ENCODE measurements around the gene UBE3C.

The UBE3C gene

GRCh38 chr7:157204134-157204533 lies 65.4 kb downstream of the UBE3C start:
- 94 to 97% methylated on average over 2 to 5 of the region's 5 CpGs for WGBS, 2 experiments (ENCODE audit: insufficient coverage in 2 of 2)
- no peak overlapping the region for H3K4me3 ChIP-seq (ENCODE audit: extremely low read depth, insufficient read depth, low read length, poor library complexity, severe bottlenecking)
- H3K9me3 ChIP-seq (ENCODE audit: control insufficient read depth, low read length) = no peaks in the 10 kb centered on the region
- H3K27ac ChIP-seq (ENCODE audit: low read depth, low read length, severe bottlenecking) = no peak overlapping the region
- H3K4me1 ChIP-seq (ENCODE audit: control insufficient read depth, insufficient read depth, low read length, poor library complexity, severe bottlenecking) = no peaks in the 10 kb centered on the region
- peaks cover 74% of the 10 kb centered on the region for H3K36me3 ChIP-seq (ENCODE audit: control insufficient read depth, insufficient read depth, low read length)

- WGBS, 2 experiments (ENCODE audit: insufficient coverage in 2 of 2) = 93 to 100% methylated on average over 2 of the region's 2 CpGs
- Histone ChIP-seq H3K36me3 (ENCODE audit: control insufficient read depth, insufficient read depth, low read length) (peaks cover 79% of the 10 kb centered on the region), H3K9me3 (ENCODE audit: control insufficient read depth, low read length) (no peaks in the 10 kb centered on the region), H3K27ac (ENCODE audit: low read depth, low read length, severe bottlenecking) (no peak overlapping the region), H3K4me3 (ENCODE audit: extremely low read depth, insufficient read depth, low read length, poor library complexity, severe bottlenecking) (no peak overlapping the region), H3K4me1 (ENCODE audit: control insufficient read depth, insufficient read depth, low read length, poor library complexity, severe bottlenecking) (no peaks in the 10 kb centered on the region)
Observed at GRCh38 chr7:157205438-157205837, 66.7 kb downstream of the UBE3C start.

GRCh38 chr7:157208571-157209413 lies 70.1 kb downstream of the UBE3C start:
- Histone ChIP-seq H3K36me3 (ENCODE audit: control insufficient read depth, insufficient read depth, low read length) (peaks cover 77% of the 10 kb centered on the region), H3K4me1 (ENCODE audit: control insufficient read depth, insufficient read depth, low read length, poor library complexity, severe bottlenecking) (no peaks in the 10 kb centered on the region), H3K4me3 (ENCODE audit: extremely low read depth, insufficient read depth, low read length, poor library complexity, severe bottlenecking) (no peak overlapping the region), H3K27ac (ENCODE audit: low read depth, low read length, severe bottlenecking) (no peak overlapping the region), H3K9me3 (ENCODE audit: control insufficient read depth, low read length) (no peaks in the 10 kb centered on the region)
- WGBS, 2 experiments (ENCODE audit: insufficient coverage in 2 of 2) = 98% methylated on average over 5 to 7 of the region's 10 CpGs

- no peak overlapping the region for H3K27ac ChIP-seq (ENCODE audit: low read depth, low read length, severe bottlenecking)
- H3K9me3 ChIP-seq (ENCODE audit: control insufficient read depth, low read length) = no peaks in the 10 kb centered on the region
- WGBS, 2 experiments (ENCODE audit: insufficient coverage in 2 of 2) = 97 to 100% methylated on average over 1 to 4 of the region's 5 CpGs
- peaks cover 64% of the 10 kb centered on the region for H3K36me3 ChIP-seq (ENCODE audit: control insufficient read depth, insufficient read depth, low read length)
- no peaks in the 10 kb centered on the region for H3K4me1 ChIP-seq (ENCODE audit: control insufficient read depth, insufficient read depth, low read length, poor library complexity, severe bottlenecking)
- no peak overlapping the region for H3K4me3 ChIP-seq (ENCODE audit: extremely low read depth, insufficient read depth, low read length, poor library complexity, severe bottlenecking)
Observed at GRCh38 chr7:157210682-157211081, 72.0 kb downstream of the UBE3C start.

GRCh38 chr7:157211690-157212089 lies 73.0 kb downstream of the UBE3C start:
- Histone ChIP-seq H3K4me3 (ENCODE audit: extremely low read depth, insufficient read depth, low read length, poor library complexity, severe bottlenecking) (no peak overlapping the region), H3K36me3 (ENCODE audit: control insufficient read depth, insufficient read depth, low read length) (peaks cover 62% of the 10 kb centered on the region), H3K27ac (ENCODE audit: low read depth, low read length, severe bottlenecking) (no peak overlapping the region), H3K4me1 (ENCODE audit: control insufficient read depth, insufficient read depth, low read length, poor library complexity, severe bottlenecking) (no peaks in the 10 kb centered on the region), H3K9me3 (ENCODE audit: control insufficient read depth, low read length) (no peaks in the 10 kb centered on the region)
- WGBS, 2 experiments (ENCODE audit: insufficient coverage in 2 of 2) = 92 to 95% methylated on average over 3 to 4 of the region's 5 CpGs

GRCh38 chr7:157219154-157219553 lies 80.4 kb downstream of the UBE3C start:
- Histone ChIP-seq H3K4me3 (ENCODE audit: extremely low read depth, insufficient read depth, low read length, poor library complexity, severe bottlenecking) (no peak overlapping the region), H3K27ac (ENCODE audit: low read depth, low read length, severe bottlenecking) (no peak overlapping the region), H3K4me1 (ENCODE audit: control insufficient read depth, insufficient read depth, low read length, poor library complexity, severe bottlenecking) (no peaks in the 10 kb centered on the region), H3K36me3 (ENCODE audit: control insufficient read depth, insufficient read depth, low read length) (peaks cover 76% of the 10 kb centered on the region), H3K9me3 (ENCODE audit: control insufficient read depth, low read length) (no peaks in the 10 kb centered on the region)
- WGBS, 2 experiments (ENCODE audit: insufficient coverage in 2 of 2) = no CpG with 5 or more reads among the region's 5 CpGs

- H3K4me3 ChIP-seq (ENCODE audit: extremely low read depth, insufficient read depth, low read length, poor library complexity, severe bottlenecking) = no peak overlapping the region
- 90 to 97% methylated on average over 5 to 7 of the region's 8 CpGs for WGBS, 2 experiments (ENCODE audit: insufficient coverage in 2 of 2)
- no peak overlapping the region for H3K27ac ChIP-seq (ENCODE audit: low read depth, low read length, severe bottlenecking)
- no peaks in the 10 kb centered on the region for H3K9me3 ChIP-seq (ENCODE audit: control insufficient read depth, low read length)
- no peaks in the 10 kb centered on the region for H3K4me1 ChIP-seq (ENCODE audit: control insufficient read depth, insufficient read depth, low read length, poor library complexity, severe bottlenecking)
- H3K36me3 ChIP-seq (ENCODE audit: control insufficient read depth, insufficient read depth, low read length) = peaks cover 83% of the 10 kb centered on the region
Observed at GRCh38 chr7:157220916-157221569, 82.3 kb downstream of the UBE3C start.

GRCh38 chr7:157222687-157223086 lies 84.0 kb downstream of the UBE3C start:
- WGBS, 2 experiments (ENCODE audit: insufficient coverage in 2 of 2) = 95 to 98% methylated on average over 5 to 9 of the region's 10 CpGs
- no peaks in the 10 kb centered on the region for H3K9me3 ChIP-seq (ENCODE audit: control insufficient read depth, low read length)
- H3K27ac ChIP-seq (ENCODE audit: low read depth, low read length, severe bottlenecking) = no peak overlapping the region
- peaks cover 81% of the 10 kb centered on the region for H3K36me3 ChIP-seq (ENCODE audit: control insufficient read depth, insufficient read depth, low read length)
- no peaks in the 10 kb centered on the region for H3K4me1 ChIP-seq (ENCODE audit: control insufficient read depth, insufficient read depth, low read length, poor library complexity, severe bottlenecking)
- no peak overlapping the region for H3K4me3 ChIP-seq (ENCODE audit: extremely low read depth, insufficient read depth, low read length, poor library complexity, severe bottlenecking)

- Histone ChIP-seq H3K4me1 (ENCODE audit: control insufficient read depth, insufficient read depth, low read length, poor library complexity, severe bottlenecking) (no peaks in the 10 kb centered on the region), H3K36me3 (ENCODE audit: control insufficient read depth, insufficient read depth, low read length) (peaks cover 73% of the 10 kb centered on the region)
- WGBS, 2 experiments (ENCODE audit: insufficient coverage in 2 of 2) = 83 to 85% methylated on average over 2 of the region's 4 CpGs
Observed at GRCh38 chr7:157224627-157225026, 85.9 kb downstream of the UBE3C start.

GRCh38 chr7:157228864-157229422 lies 90.2 kb downstream of the UBE3C start:
- Histone ChIP-seq H3K9me3 (ENCODE audit: control insufficient read depth, low read length) (no peaks in the 10 kb centered on the region), H3K4me1 (ENCODE audit: control insufficient read depth, insufficient read depth, low read length, poor library complexity, severe bottlenecking) (no peaks in the 10 kb centered on the region), H3K36me3 (ENCODE audit: control insufficient read depth, insufficient read depth, low read length) (peaks cover 75% of the 10 kb centered on the region), H3K4me3 (ENCODE audit: extremely low read depth, insufficient read depth, low read length, poor library complexity, severe bottlenecking) (no peak overlapping the region), H3K27ac (ENCODE audit: low read depth, low read length, severe bottlenecking) (no peak overlapping the region)
- 89 to 93% methylated on average over 6 of the region's 8 CpGs for WGBS, 2 experiments (ENCODE audit: insufficient coverage in 2 of 2)

More at GRCh38 chr7:157224627-157225026, 85.9 kb downstream of the UBE3C start:
- H3K4me3 ChIP-seq (ENCODE audit: extremely low read depth, insufficient read depth, low read length, poor library complexity, severe bottlenecking) = no peak overlapping the region
- no peak overlapping the region for H3K27ac ChIP-seq (ENCODE audit: low read depth, low read length, severe bottlenecking)
- no peaks in the 10 kb centered on the region for H3K9me3 ChIP-seq (ENCODE audit: control insufficient read depth, low read length)
